ENCODE results near the gene FAM3A.

The FAM3A gene

DNA sequence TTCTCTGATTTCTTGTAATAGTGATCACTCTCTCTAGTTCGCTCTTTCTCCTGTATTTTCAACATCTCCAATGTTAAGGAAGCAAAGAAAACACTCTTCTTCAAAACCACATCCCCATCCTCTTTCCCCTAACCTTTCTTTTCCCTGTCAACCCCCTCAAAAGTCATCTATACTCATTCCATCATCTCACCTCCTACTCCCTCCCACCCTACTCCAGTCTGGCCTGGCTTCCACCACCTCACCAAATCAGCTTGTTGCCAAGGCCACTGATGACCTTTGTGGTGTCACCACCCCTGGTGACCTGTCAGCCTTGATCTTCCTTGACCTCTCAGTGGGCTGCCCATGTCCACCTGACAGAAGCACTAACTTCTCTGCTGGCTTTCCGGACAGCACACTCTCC, 2.3 kb downstream of the FAM3A start:
- Histone ChIP-seq H4K20me1 (ENCODE audit: control insufficient read depth, insufficient read depth, low read depth, low read length) (no peaks in the 10 kb centered on the region), H3K79me2 (ENCODE audit: control insufficient read depth, low read length) (peaks cover 16% of the 10 kb centered on the region), H3K4me1 (ENCODE audit: control insufficient read depth, low read length) (peaks cover 17% of the 10 kb centered on the region), H3K4me3 (ENCODE audit: low read length) (no peak overlapping the region), H3K9me2 (replicated peaks; ENCODE audit: control insufficient read depth, low read length) (no peaks in the 10 kb centered on the region), H3F3A (ENCODE audit: control insufficient read depth, insufficient read depth) (no peaks in the 10 kb centered on the region), H3K9me3 (ENCODE audit: control insufficient read depth, insufficient read depth, low read length) (no peaks in the 10 kb centered on the region), H3K36me3 (ENCODE audit: control insufficient read depth, low read length) (peaks cover 15% of the 10 kb centered on the region; the same call in 1 of the 2 replicates), H3K4me2 (ENCODE audit: low read length) (no peak overlapping the region), H3K27me3 (ENCODE audit: control insufficient read depth, low read length) (no peaks in the 10 kb centered on the region), H3K27ac (ENCODE audit: low read depth, low read length) (no peak overlapping the region)
- TF ChIP-seq CTCF (IDR thresholded peaks at IDR 0.05; ENCODE audit: low read depth, low read length, poor library complexity, severe bottlenecking) = no peak
- TF ChIP-seq EZH2phosphoT487 (IDR thresholded peaks at IDR 0.05; ENCODE audit: borderline replicate concordance, low read length) = no peak

DNA sequence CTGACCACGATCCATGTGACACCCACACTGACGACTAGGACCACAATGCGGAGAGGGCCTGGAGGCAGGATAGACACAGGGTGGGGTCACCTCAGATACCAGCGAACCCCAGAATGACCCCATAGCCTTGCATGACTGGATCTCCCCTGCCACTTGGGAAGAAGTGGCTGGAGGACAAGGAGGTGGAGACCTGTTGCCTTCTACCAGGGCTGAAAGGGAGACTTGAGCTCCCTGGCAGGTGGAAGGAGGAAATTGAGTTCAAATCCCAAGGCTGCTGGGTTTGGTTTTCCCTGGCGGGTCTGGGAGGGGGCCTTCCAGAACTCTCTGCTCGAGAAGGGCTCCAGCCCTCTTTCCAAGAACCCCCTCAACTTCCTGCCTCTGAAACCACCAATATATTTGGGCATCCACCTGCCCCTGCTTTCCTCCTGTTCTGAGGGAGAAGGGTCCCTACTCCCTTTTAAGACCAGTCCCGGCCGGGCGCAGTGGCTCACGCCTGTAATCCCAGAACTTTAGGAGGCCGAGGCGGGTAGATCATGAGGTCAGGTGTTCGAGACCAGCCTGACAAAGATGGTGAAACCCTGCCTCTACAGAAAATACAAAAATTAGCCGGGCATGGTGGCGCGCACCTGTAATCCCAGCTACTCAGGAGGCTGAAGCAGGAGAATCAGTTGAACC, 3.0 kb downstream of the FAM3A start:
- Histone ChIP-seq H3K9me2 (replicated peaks; ENCODE audit: control insufficient read depth, low read length) (no peaks in the 10 kb centered on the region), H3K36me3 (ENCODE audit: control insufficient read depth, low read length) (peaks cover 15% of the 10 kb centered on the region; the same call in 1 of the 2 replicates), H3K9me3 (ENCODE audit: control insufficient read depth, insufficient read depth, low read length) (no peaks in the 10 kb centered on the region), H3F3A (ENCODE audit: control insufficient read depth, insufficient read depth) (no peaks in the 10 kb centered on the region), H4K20me1 (ENCODE audit: control insufficient read depth, insufficient read depth, low read depth, low read length) (no peaks in the 10 kb centered on the region), H3K27me3 (ENCODE audit: control insufficient read depth, low read length) (no peaks in the 10 kb centered on the region), H3K27ac (ENCODE audit: low read depth, low read length) (no peak overlapping the region), H3K4me2 (ENCODE audit: low read length) (no peak overlapping the region), H3K4me3 (ENCODE audit: low read length) (no peak overlapping the region), H3K79me2 (ENCODE audit: control insufficient read depth, low read length) (peaks cover 16% of the 10 kb centered on the region), H3K4me1 (ENCODE audit: control insufficient read depth, low read length) (peaks cover 17% of the 10 kb centered on the region)
- TF ChIP-seq EZH2phosphoT487 (IDR thresholded peaks at IDR 0.05; ENCODE audit: borderline replicate concordance, low read length) = no peak
- no peak for TF ChIP-seq CTCF (IDR thresholded peaks at IDR 0.05; ENCODE audit: low read depth, low read length, poor library complexity, severe bottlenecking)

DNA sequence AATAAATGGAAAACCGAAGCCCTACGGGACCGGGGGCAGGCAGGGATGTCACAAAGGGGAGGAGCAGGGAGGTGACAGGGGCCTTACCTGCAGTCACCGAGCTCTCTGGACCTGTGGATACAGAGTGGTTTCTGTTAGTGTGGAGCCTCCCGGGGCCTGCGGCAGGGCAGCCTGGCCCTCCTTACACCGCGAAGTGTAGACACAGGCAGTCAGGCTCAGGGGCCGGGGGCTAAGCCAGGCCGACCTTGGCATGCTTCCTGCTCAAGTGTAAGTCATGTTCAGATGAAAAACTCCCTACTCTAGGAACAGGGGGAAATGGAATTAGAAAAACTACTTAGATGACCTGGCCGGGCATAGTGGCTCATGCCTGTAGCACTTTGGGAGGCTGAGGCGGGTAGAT, 4.3 kb downstream of the FAM3A start:
- Histone ChIP-seq H3K9me2 (replicated peaks; ENCODE audit: control insufficient read depth, low read length) (no peaks in the 10 kb centered on the region), H3K4me1 (ENCODE audit: control insufficient read depth, low read length) (peaks cover 14% of the 10 kb centered on the region), H3K4me3 (ENCODE audit: low read length) (no peak overlapping the region), H3K27ac (ENCODE audit: low read depth, low read length) (no peak overlapping the region), H3K36me3 (ENCODE audit: control insufficient read depth, low read length) (peaks cover 15% of the 10 kb centered on the region; the same call in 1 of the 2 replicates), H3F3A (ENCODE audit: control insufficient read depth, insufficient read depth) (no peaks in the 10 kb centered on the region), H3K27me3 (ENCODE audit: control insufficient read depth, low read length) (no peaks in the 10 kb centered on the region), H3K79me2 (ENCODE audit: control insufficient read depth, low read length) (peaks cover 16% of the 10 kb centered on the region), H4K20me1 (ENCODE audit: control insufficient read depth, insufficient read depth, low read depth, low read length) (no peaks in the 10 kb centered on the region), H3K9me3 (ENCODE audit: control insufficient read depth, insufficient read depth, low read length) (no peaks in the 10 kb centered on the region), H3K4me2 (ENCODE audit: low read length) (no peak overlapping the region)
- TF ChIP-seq EZH2phosphoT487 (IDR thresholded peaks at IDR 0.05; ENCODE audit: borderline replicate concordance, low read length) (no peak), CTCF (IDR thresholded peaks at IDR 0.05; ENCODE audit: low read depth, low read length, poor library complexity, severe bottlenecking) (no peak)

Measured in DOHH2 (cell line).